ENCODE measurements around the gene PPAN. TPM values are rescaled to one million over a fixed set of nuclear protein-coding genes. Genes with fewer than 3 reads are reported as not detected.

The PPAN gene
- total RNA-seq, 5 donors from 2014 or later (not counting 1 experiment from before 2014, with no cell fraction given), result 89.3 to 140 (median 123) TPM

- POLR2A ChIA-PET, result no interaction called here
- ATAC-seq (replicated peaks in 1 of 4) (peak; percentile 61 to 70 (median 64)), DNase-seq (peak in 28 of 35 experiments; percentile 11 to 79 (median 35))
- Mint-ChIP-seq H3K4me1 (peaks cover 0 to under 1% (median 0%) of the 10 kb centered on the region in 3 donors), H3K36me3 (no peaks in the 10 kb centered on the region), H3K27me3 (peaks cover 2 to 8% of the 10 kb centered on the region in 2 donors), H3K27ac (no peak overlapping the region), H3K9me3 (peaks cover 0 to 2% (median 0%) of the 10 kb centered on the region in 3 donors), H3K4me3 (no peak overlapping the region)
- no peaks in the 10 kb centered on the region for H3K36me3 ChIP-seq (ENCODE audit: control insufficient read depth in 2 of 2, extremely low read depth in 1 of 2, insufficient read depth in 1 of 2, low read length in 1 of 2)
- no peaks in the 10 kb centered on the region for H3K9me3 ChIP-seq
- no peak overlapping the region for H3K27ac ChIP-seq (ENCODE audit: low read length)
- CTCF ChIA-PET, result interaction anchor here in 1 of 2 donors (0.6 kb wide), 1 partner anchor 1495 kb away, joined by 4 read pairs; no protein-coding TSS in a partner anchor
- H3K4me3 ChIP-seq (ENCODE audit: control insufficient read depth in 1 of 2, extremely low read depth in 1 of 2, low read length in 1 of 2), result no peak overlapping the region
- peaks cover 0 to 6% of the 10 kb centered on the region in 2 experiments for H3K27me3 ChIP-seq (replicated peaks in 1 of 2; ENCODE audit: control insufficient read depth in 2 of 2, extremely low read depth in 1 of 2, insufficient read depth in 2 of 2, low read length in 1 of 2)
- no CpG with 5 or more reads among the region's 2 CpGs for WGBS (ENCODE audit: insufficient coverage)
- no peaks in the 10 kb centered on the region for H3K4me1 ChIP-seq (ENCODE audit: control insufficient read depth in 1 of 2, extremely low read depth in 1 of 2, insufficient read depth in 2 of 2, low read length in 2 of 2)
These were observed 32.0 kb upstream of the PPAN start for GRCh38 chr19:10074153-10074552.

- no peak overlapping the region for H3K27ac ChIP-seq (ENCODE audit: low read length)
- H3K4me3 Mint-ChIP-seq, result no peak overlapping the region
- no peaks in the 10 kb centered on the region for H3K4me1 ChIP-seq (ENCODE audit: control insufficient read depth in 1 of 2, extremely low read depth in 1 of 2, insufficient read depth in 2 of 2, low read length in 2 of 2)
- no peak for DNase-seq
- no peaks in the 10 kb centered on the region for H3K36me3 Mint-ChIP-seq
- peaks cover 0 to 2% (median 0%) of the 10 kb centered on the region in 3 donors for H3K9me3 Mint-ChIP-seq
- no peaks in the 10 kb centered on the region for H3K4me1 Mint-ChIP-seq
- no peaks in the 10 kb centered on the region for H3K9me3 ChIP-seq
- H3K27me3 Mint-ChIP-seq, result peaks cover 2 to 8% of the 10 kb centered on the region in 2 donors
- POLR2A ChIA-PET, result no interaction called here
- CTCF ChIA-PET, result interaction anchor here in 1 of 2 donors (1.0 kb wide), 1 partner anchor 104 kb away, joined by 4 read pairs; no protein-coding TSS in a partner anchor
- no peaks in the 10 kb centered on the region for H3K36me3 ChIP-seq (ENCODE audit: control insufficient read depth in 2 of 2, extremely low read depth in 1 of 2, insufficient read depth in 1 of 2, low read length in 1 of 2)
- no peak overlapping the region for H3K4me3 ChIP-seq (ENCODE audit: control insufficient read depth in 1 of 2, extremely low read depth in 1 of 2, low read length in 1 of 2)
- no peak overlapping the region for H3K27ac Mint-ChIP-seq
- peaks cover 0 to 4% of the 10 kb centered on the region in 2 experiments for H3K27me3 ChIP-seq (replicated peaks in 1 of 2; ENCODE audit: control insufficient read depth in 2 of 2, extremely low read depth in 1 of 2, insufficient read depth in 2 of 2, low read length in 1 of 2)
- no peak for ATAC-seq (replicated peaks in 1 of 4)
- 84% methylated on average over 4 of the region's 6 CpGs for WGBS (ENCODE audit: insufficient coverage)
These were observed 29.6 kb upstream of the PPAN start for GRCh38 chr19:10076535-10076934.

GRCh38 chr19:10078329-10078728 lies 27.8 kb upstream of the PPAN start:
- Histone ChIP-seq H3K27ac (ENCODE audit: low read length) (no peak overlapping the region), H3K9me3 (no peaks in the 10 kb centered on the region), H3K27me3 (replicated peaks in 1 of 2; ENCODE audit: control insufficient read depth in 2 of 2, extremely low read depth in 1 of 2, insufficient read depth in 2 of 2, low read length in 1 of 2) (peaks cover 0 to 4% of the 10 kb centered on the region in 2 experiments), H3K4me1 (ENCODE audit: control insufficient read depth in 1 of 2, extremely low read depth in 1 of 2, insufficient read depth in 2 of 2, low read length in 2 of 2) (no peaks in the 10 kb centered on the region), H3K36me3 (ENCODE audit: control insufficient read depth in 2 of 2, extremely low read depth in 1 of 2, insufficient read depth in 1 of 2, low read length in 1 of 2) (no peaks in the 10 kb centered on the region), H3K4me3 (ENCODE audit: control insufficient read depth in 1 of 2, extremely low read depth in 1 of 2, low read length in 1 of 2) (no peak overlapping the region)
- WGBS (ENCODE audit: insufficient coverage), result no CpG with 5 or more reads among the region's 8 CpGs
- Mint-ChIP-seq H3K27ac (no peak overlapping the region), H3K27me3 (peaks cover 2 to 8% of the 10 kb centered on the region in 2 donors), H3K4me1 (no peaks in the 10 kb centered on the region), H3K36me3 (no peaks in the 10 kb centered on the region), H3K9me3 (peaks cover 0 to 2% (median 0%) of the 10 kb centered on the region in 3 donors), H3K4me3 (no peak overlapping the region)
- DNase-seq (no peak), ATAC-seq (replicated peaks in 1 of 4) (no peak)
- POLR2A ChIA-PET, result interaction anchor here in 1 of 2 donors (0.6 kb wide), 1 partner anchor 22 kb away, joined by 8 read pairs; no protein-coding TSS in a partner anchor
- CTCF ChIA-PET, result no interaction called here

GRCh38 chr19:10079031-10079453 lies 27.1 kb upstream of the PPAN start:
- Histone ChIP-seq H3K9me3 (no peaks in the 10 kb centered on the region), H3K4me3 (ENCODE audit: control insufficient read depth in 1 of 2, extremely low read depth in 1 of 2, low read length in 1 of 2) (no peak overlapping the region), H3K36me3 (ENCODE audit: control insufficient read depth in 2 of 2, extremely low read depth in 1 of 2, insufficient read depth in 1 of 2, low read length in 1 of 2) (no peaks in the 10 kb centered on the region), H3K27me3 (replicated peaks in 1 of 2; ENCODE audit: control insufficient read depth in 2 of 2, extremely low read depth in 1 of 2, insufficient read depth in 2 of 2, low read length in 1 of 2) (peaks cover 0 to 4% of the 10 kb centered on the region in 2 experiments), H3K4me1 (ENCODE audit: control insufficient read depth in 1 of 2, extremely low read depth in 1 of 2, insufficient read depth in 2 of 2, low read length in 2 of 2) (no peaks in the 10 kb centered on the region), H3K27ac (ENCODE audit: low read length) (no peak overlapping the region)
- H3K9me3 Mint-ChIP-seq, result peaks cover 0 to 2% (median 0%) of the 10 kb centered on the region in 3 donors
- ATAC-seq (replicated peaks in 1 of 4) (no peak), DNase-seq (no peak)
- POLR2A ChIA-PET, result no interaction called here
- H3K27ac Mint-ChIP-seq, result no peak overlapping the region
- H3K4me3 Mint-ChIP-seq, result no peak overlapping the region
- H3K27me3 Mint-ChIP-seq, result peaks cover 2 to 8% of the 10 kb centered on the region in 2 donors
- CTCF ChIA-PET, result interaction anchor here in 1 of 2 donors (0.7 kb wide), 1 partner anchor 1026 kb away, joined by 4 read pairs; no protein-coding TSS in a partner anchor
- WGBS (ENCODE audit: insufficient coverage), result 86% methylated on average over 6 of the region's 7 CpGs
- H3K4me1 Mint-ChIP-seq, result no peaks in the 10 kb centered on the region
- no peaks in the 10 kb centered on the region for H3K36me3 Mint-ChIP-seq

GRCh38 chr19:10083911-10084310 lies 22.3 kb upstream of the PPAN start:
- Histone ChIP-seq H3K36me3 (ENCODE audit: control insufficient read depth in 2 of 2, extremely low read depth in 1 of 2, insufficient read depth in 1 of 2, low read length in 1 of 2) (no peaks in the 10 kb centered on the region), H3K4me1 (ENCODE audit: control insufficient read depth in 1 of 2, extremely low read depth in 1 of 2, insufficient read depth in 2 of 2, low read length in 2 of 2) (peaks cover 0 to 20% of the 10 kb centered on the region in 2 experiments), H3K27me3 (replicated peaks in 1 of 2; ENCODE audit: control insufficient read depth in 2 of 2, extremely low read depth in 1 of 2, insufficient read depth in 2 of 2, low read length in 1 of 2) (peaks cover 0 to 3% of the 10 kb centered on the region in 2 experiments), H3K4me3 (ENCODE audit: control insufficient read depth in 1 of 2, extremely low read depth in 1 of 2, low read length in 1 of 2) (no peak overlapping the region), H3K27ac (ENCODE audit: low read length) (no peak overlapping the region), H3K9me3 (no peaks in the 10 kb centered on the region)
- Mint-ChIP-seq H3K9me3 (no peaks in the 10 kb centered on the region), H3K27me3 (no peaks in the 10 kb centered on the region), H3K36me3 (peaks cover 6% of the 10 kb centered on the region), H3K27ac (peak overlapping the region in 1 of 2 donors; percentile 45), H3K4me3 (no peak overlapping the region), H3K4me1 (peaks cover 5 to 13% (median 11%) of the 10 kb centered on the region in 3 donors)
- WGBS (ENCODE audit: insufficient coverage), result 98% methylated on average over 4 of the region's 9 CpGs
- ChIA-PET CTCF (interaction anchor here in 1 of 2 donors (1.0 to 1.4 kb wide), 3 partner anchors 12 to 20 kb away, joined by 4 to 6 read pairs (median 5); no protein-coding TSS in a partner anchor), POLR2A (no interaction called here)
- no peak for DNase-seq
- ATAC-seq (replicated peaks in 1 of 4), result no peak

- ATAC-seq (replicated peaks in 1 of 4), result no peak
- Histone ChIP-seq H3K4me1 (ENCODE audit: control insufficient read depth in 1 of 2, extremely low read depth in 1 of 2, insufficient read depth in 2 of 2, low read length in 2 of 2) (peaks cover 0 to 20% of the 10 kb centered on the region in 2 experiments), H3K9me3 (no peaks in the 10 kb centered on the region), H3K36me3 (ENCODE audit: control insufficient read depth in 2 of 2, extremely low read depth in 1 of 2, insufficient read depth in 1 of 2, low read length in 1 of 2) (peaks cover 0 to 8% of the 10 kb centered on the region in 2 donors), H3K27ac (ENCODE audit: low read length) (peak overlapping the region; percentile 80), H3K4me3 (ENCODE audit: control insufficient read depth in 1 of 2, extremely low read depth in 1 of 2, low read length in 1 of 2) (no peak overlapping the region), H3K27me3 (replicated peaks in 1 of 2; ENCODE audit: control insufficient read depth in 2 of 2, extremely low read depth in 1 of 2, insufficient read depth in 2 of 2, low read length in 1 of 2) (peaks cover 0 to 3% of the 10 kb centered on the region in 2 experiments)
- no peak for DNase-seq
- H3K9me3 Mint-ChIP-seq, result no peaks in the 10 kb centered on the region
- ChIA-PET CTCF (interaction anchor here in 1 of 2 donors (1.3 kb wide), 1 partner anchor 11 kb away, joined by 6 read pairs; no protein-coding TSS in a partner anchor), POLR2A (no interaction called here)
- H3K4me3 Mint-ChIP-seq, result peak overlapping the region; percentile 85 to 86 (median 85)
- peaks cover 11% of the 10 kb centered on the region for H3K36me3 Mint-ChIP-seq
- peaks cover 5 to 13% (median 11%) of the 10 kb centered on the region in 3 donors for H3K4me1 Mint-ChIP-seq
- no peaks in the 10 kb centered on the region for H3K27me3 Mint-ChIP-seq
- no CpG with 5 or more reads among the region's 3 CpGs for WGBS (ENCODE audit: insufficient coverage)
- peak overlapping the region; percentile 76 to 86 for H3K27ac Mint-ChIP-seq
These were observed 21.4 kb upstream of the PPAN start for GRCh38 chr19:10084803-10085202.

All from T-cell (primary cell).